GM04503 (cell line): Measurements from ENCODE around the gene CFAP107.
A peak's percentile ranks its signal among the peaks of the same experiment; 100 is the strongest.

Experiments used
- DNase-seq: peaks from one replicate; pipeline ENCODE4 v3.0.0-alpha.2; 2012; ENCODE audit warnings: low read depth

The CFAP107 gene

GRCh38 chr1:12741946-12742345, 4.1 kb upstream of the CFAP107 start:
- no peak for DNase-seq

- DNase-seq: peak; percentile 5
Observed at GRCh38 chr1:12745126-12745991, 641 bp upstream of the CFAP107 start.

GRCh38 chr1:12748778-12749355, 2.9 kb downstream of the CFAP107 start:
- no peak for DNase-seq

- no peak for DNase-seq
Observed at GRCh38 chr1:12754738-12755137, 8.7 kb downstream of the CFAP107 start.

GRCh38 chr1:12756273-12756672, 10.3 kb downstream of the CFAP107 start:
- DNase-seq: no peak

GRCh38 chr1:12756768-12757413, 10.9 kb downstream of the CFAP107 start:
- no peak for DNase-seq

- no peak for DNase-seq
Observed at GRCh38 chr1:12757836-12758235, 11.8 kb downstream of the CFAP107 start.

- DNase-seq: no peak
Observed at GRCh38 chr1:12760256-12760795, 14.3 kb downstream of the CFAP107 start.

GRCh38 chr1:12761781-12762180, 15.8 kb downstream of the CFAP107 start:
- no peak for DNase-seq

GRCh38 chr1:12762766-12763165, 16.8 kb downstream of the CFAP107 start:
- no peak for DNase-seq

GRCh38 chr1:12763479-12763878, 17.5 kb downstream of the CFAP107 start:
- DNase-seq: no peak

GRCh38 chr1:12764016-12764415, 18.0 kb downstream of the CFAP107 start:
- DNase-seq: no peak

- no peak for DNase-seq
Observed at GRCh38 chr1:12769031-12769430, 23.0 kb downstream of the CFAP107 start.

- DNase-seq: no peak
Observed at GRCh38 chr1:12769976-12770505, 24.0 kb downstream of the CFAP107 start.

GRCh38 chr1:12770620-12771019, 24.6 kb downstream of the CFAP107 start:
- no peak for DNase-seq

- DNase-seq: no peak
Observed at GRCh38 chr1:12771186-12771585, 25.2 kb downstream of the CFAP107 start.

- DNase-seq: no peak
Observed at GRCh38 chr1:12772520-12772919, 26.5 kb downstream of the CFAP107 start.

GRCh38 chr1:12773438-12773837, 27.4 kb downstream of the CFAP107 start, which contains the start of gene PRAMEF12:
Gene PRAMEF12, plus strand, starts transcription at chr1:12773738. Its CDS starts 1,130 bp downstream, at chr1:12774868.
- no peak for DNase-seq

GRCh38 chr1:12774801-12775345, 28.9 kb downstream of the CFAP107 start:
- no peak for DNase-seq

- no peak for DNase-seq
Observed at GRCh38 chr1:12775443-12775842, 29.4 kb downstream of the CFAP107 start.

- no peak for DNase-seq
Observed at GRCh38 chr1:12776801-12777557, 31.0 kb downstream of the CFAP107 start.
